Effector CD8-positive, alpha-beta T cell (primary cell): ENCODE results near the gene WWOX.

Source experiments
- DNase-seq: peaks from one replicate; lab custom pipeline; 2025; lab: John Stamatoyannopoulos, UW

WWOX gene

GRCh38 chr16:78609402-78610274 lies 510.2 kb downstream of the WWOX start:
- DNase-seq, result no peak

- DNase-seq, result no peak
Measured at GRCh38 chr16:78611318-78611717, 511.9 kb downstream of the WWOX start.

DNA sequence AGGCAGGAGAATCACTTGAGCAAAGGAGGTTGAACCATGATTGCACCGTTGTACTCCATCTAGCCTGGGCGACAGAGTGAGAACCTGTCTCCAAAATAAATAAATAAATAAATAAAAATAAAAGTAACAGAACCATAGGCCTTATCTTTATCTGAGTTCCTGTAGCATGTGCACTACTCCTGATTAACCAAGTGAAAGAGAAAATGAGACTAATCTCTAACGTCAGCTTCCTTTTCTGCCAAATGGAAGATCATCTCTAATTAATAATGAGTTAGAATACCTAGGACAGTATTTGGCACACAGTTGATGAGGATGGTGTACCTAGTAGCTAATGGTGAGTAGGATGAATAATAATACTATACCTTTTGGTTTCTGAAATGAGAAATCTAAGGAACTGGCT lies 520.4 kb downstream of the WWOX start:
- DNase-seq, result no peak

GRCh38 chr16:78620291-78620690 lies 520.8 kb downstream of the WWOX start:
- no peak for DNase-seq

- no peak for DNase-seq
Measured at GRCh38 chr16:78623796-78624195, 524.3 kb downstream of the WWOX start.

DNA sequence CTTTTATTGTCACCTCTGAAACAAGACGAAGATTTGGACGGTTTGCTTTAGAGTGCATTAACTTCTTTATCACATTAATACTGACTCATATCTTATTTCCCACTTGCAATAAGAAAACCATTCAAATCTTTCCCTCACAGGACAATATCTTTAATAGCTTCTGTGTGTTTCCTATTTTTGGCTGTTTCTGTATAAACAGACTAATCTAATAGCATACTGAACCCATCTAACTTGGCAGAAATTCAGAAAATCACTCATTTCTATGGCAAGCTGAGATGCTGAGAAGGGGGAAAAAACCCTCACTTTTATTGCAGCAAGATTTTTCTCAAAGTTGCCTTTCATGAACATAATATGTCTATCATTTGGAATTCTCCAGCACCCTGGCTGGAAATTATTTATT lies 524.9 kb downstream of the WWOX start:
- DNase-seq, result no peak

DNA sequence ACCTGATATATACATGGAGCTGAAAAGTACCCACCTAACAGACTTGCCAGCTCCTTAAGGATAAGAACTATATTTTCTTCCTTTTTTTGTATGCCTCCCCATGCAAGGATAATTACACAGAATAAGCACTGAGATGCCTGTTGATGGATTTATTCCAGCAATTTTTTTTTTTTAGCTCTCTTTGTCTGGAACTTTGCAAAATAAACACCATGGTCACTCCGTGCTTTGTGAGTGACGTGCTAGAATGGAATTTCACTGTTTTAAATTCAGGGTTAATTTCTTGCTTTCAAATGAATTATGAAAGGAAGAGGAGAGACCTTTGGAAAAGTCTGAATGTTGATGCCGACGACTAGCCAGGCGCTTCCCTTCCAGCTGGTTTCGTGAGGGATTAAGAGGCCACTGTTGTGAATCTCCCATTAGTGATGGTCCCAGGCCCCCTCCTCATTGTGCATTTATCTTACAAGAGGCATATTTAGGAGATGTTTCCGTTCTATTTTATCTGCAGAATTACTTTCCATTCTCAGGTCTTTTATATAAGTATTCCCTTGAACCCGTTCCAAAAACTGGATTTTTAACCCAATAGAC lies 529.1 kb downstream of the WWOX start:
- DNase-seq, result no peak

DNA sequence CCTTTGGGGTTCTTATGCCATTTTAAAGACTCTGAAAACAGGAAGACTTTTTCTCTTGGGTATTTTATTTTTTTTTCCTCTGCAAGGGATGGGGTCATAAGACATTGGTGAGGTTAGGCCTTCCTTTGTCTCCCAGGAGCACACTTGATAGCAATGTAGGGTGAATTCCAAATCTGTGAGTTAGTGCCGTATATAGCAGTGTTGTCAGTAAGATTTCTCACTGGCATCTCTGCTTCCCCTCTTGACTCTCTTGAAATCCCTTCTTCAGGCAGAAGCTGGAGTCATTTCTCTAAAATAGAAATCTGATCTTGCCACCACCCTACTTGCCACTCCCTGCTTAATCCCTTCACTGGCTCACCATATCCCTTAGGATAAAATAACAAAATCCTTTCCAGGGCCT lies 529.7 kb downstream of the WWOX start:
- DNase-seq, result no peak

- no peak for DNase-seq
Measured at GRCh38 chr16:78630102-78630501, 530.6 kb downstream of the WWOX start.

DNA sequence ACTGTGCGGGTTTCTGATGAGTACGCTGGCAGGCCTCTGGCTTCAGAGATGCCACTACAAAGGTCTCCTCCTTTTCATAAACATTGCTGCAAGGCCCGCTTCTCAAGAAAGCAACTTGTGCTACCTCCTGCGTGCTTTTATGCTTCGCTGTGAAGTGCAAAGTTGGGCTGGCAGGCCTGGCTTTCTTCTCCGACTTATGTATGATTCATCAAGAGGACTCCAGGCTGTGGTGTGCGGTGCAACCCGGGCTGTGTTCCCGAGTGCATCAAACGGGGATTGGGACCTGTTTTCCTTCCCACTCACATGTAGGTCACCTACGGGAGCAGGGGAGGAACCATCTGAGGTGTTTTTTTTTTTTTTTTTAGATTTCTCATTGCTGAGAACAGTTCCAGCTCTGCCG lies 534.1 kb downstream of the WWOX start:
- DNase-seq, result no peak

DNA sequence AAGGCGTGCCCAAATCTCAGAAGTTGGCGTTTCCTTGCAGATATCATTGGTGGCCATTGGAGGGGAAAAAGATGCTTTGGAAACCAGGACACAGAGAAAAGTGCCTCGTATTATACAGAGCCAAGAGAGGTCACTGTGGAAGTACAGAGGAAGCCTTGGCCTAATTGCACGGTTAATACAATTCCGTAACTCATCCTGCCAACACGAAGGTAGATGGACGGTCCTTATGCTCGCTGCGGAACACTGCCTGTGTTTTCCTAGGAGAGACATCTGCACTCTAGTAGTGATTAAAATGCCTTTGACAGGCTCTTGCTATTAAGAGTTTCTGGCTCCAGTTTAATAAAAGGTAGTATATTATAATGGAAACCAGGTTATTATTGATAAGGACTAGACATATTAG lies 536.4 kb downstream of the WWOX start:
- DNase-seq, result no peak

GRCh38 chr16:78638371-78638770 lies 538.9 kb downstream of the WWOX start:
- no peak for DNase-seq

DNA sequence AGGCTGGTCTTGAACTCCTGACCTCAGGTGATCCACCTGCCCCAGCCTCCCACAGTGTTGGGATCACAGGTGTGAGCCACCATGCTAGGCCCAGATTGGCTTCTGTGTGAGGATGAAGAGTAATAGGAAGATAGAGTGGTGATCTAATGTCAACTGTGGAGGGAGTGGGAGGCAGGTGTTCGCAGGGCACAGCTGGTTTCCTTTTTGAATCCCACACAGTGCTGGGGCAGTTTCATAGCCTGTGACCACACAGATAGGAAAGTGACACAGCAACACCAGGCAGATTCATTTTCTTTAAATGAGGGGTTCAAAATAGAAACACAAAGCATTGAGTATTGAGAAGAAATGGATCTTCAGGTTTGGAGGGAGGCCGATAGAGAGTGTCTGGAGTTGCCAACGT lies 540.3 kb downstream of the WWOX start:
- DNase-seq, result no peak

- no peak for DNase-seq
Measured at GRCh38 chr16:78640886-78641285, 541.4 kb downstream of the WWOX start.

GRCh38 chr16:78641433-78641832 lies 542.0 kb downstream of the WWOX start:
- DNase-seq, result no peak

DNA sequence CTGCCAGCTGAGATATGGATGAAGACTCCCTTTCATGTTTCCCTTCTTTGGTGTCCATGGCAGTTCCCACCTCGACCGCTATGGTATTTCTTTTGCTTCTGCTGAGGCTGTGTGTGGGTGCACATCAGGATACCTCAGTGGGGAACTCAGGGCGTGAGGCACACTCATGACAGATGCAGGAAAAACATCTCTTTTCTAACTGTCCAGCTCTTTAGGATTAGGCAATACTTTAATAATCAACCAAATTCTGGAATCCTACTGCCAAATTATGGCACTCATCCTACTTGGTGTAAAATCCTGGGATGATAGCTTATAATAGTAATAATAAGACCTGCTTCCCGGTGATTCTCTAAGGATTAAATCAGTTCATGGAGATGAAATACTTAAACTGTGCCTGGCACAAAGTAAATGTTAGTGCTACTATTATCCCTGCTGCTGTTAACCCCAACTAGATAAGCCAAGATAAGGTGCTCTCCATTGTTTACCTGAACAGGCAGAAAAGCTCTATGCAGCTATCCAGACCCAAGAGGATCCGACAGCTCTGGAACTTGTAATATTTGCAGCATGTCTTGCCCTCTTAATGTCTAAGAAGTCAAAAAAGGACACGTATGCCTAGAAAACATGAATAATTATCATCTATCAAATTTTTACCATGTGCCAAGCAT lies 543.3 kb downstream of the WWOX start:
- DNase-seq, result no peak

- DNase-seq, result no peak
Measured at GRCh38 chr16:78645657-78646056, 546.2 kb downstream of the WWOX start.

DNA sequence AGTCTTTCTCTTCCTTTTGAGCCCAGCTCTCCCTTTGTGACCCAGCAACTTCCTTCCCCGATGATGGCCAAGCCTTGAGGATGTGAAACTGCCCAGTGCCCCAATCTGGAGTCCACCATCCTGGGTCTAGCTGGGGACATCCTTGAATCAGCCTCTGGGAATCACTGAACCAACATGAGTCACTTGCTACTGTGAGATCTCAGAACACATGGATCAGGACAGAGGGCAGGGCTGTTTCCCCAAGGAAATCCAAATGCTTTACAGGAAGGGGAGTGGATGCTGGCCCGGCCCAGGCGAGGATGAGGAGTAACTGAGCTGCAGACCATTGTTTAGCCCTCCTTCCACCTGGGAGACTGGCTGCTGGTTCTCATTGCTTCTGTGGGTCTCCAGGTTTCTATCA lies 547.6 kb downstream of the WWOX start:
- no peak for DNase-seq

- DNase-seq, result no peak
Measured at GRCh38 chr16:78647491-78647890, 548.0 kb downstream of the WWOX start.

GRCh38 chr16:78648517-78648916 lies 549.1 kb downstream of the WWOX start:
- DNase-seq, result no peak

- no peak for DNase-seq
Measured at GRCh38 chr16:78650339-78651074, 551.1 kb downstream of the WWOX start.

DNA sequence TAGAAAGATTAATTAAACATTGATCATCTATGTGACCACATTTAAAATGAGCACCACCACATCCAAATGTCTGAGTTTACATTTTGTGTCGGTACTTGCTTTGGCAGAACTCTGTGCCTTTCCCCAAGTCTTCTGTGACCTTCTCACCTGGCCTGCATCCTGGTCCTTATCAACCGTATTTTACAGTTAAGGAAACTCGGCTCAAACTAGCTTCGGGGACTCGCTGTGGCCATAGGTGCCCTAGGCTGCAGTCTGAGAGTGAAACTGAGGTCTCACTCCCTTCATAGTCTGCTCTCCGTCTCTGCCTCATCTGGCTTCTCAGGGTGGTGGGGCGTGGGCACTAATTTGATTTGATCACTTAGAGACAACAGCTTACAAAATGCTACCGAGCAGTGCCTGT lies 555.5 kb downstream of the WWOX start:
- DNase-seq, result no peak
